ENCODE measurements around the gene FAM184B.

DNA sequence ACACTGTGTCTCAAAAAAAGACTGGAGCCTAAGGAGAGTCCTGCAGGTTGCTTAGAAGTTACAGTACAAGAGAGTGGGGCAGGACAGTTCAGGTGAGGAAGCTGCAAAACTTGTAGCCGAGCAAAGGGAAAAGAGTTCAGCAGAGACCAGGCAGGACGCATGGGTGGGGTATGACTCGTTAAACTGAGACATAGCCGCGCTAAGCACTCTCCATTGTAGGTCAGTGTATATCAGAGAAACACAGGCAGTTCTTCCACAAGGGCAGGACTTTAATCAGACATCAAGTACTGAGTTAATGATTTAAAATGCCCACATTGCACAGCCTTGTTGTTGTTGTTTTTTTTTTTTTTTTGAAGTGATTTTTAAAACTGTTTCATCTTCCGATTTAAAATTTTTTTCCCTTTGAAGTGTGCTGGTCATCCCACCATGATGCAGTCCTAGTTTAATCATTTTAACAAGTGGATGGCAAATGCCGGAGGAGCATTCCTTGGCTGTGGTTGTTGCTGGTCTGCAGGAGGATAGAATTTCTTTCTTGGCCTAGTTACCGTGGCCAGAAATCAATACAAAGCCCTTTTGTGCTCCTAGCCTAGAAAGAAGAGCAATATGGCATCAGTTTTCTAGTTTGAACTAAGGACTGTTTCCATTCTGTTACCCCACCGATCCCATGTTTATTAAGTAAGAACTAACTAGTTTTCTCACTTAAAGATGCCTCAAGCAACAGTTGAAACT is 194.2 kb downstream of the FAM184B start:
- TF ChIP-seq, protein P1, sequence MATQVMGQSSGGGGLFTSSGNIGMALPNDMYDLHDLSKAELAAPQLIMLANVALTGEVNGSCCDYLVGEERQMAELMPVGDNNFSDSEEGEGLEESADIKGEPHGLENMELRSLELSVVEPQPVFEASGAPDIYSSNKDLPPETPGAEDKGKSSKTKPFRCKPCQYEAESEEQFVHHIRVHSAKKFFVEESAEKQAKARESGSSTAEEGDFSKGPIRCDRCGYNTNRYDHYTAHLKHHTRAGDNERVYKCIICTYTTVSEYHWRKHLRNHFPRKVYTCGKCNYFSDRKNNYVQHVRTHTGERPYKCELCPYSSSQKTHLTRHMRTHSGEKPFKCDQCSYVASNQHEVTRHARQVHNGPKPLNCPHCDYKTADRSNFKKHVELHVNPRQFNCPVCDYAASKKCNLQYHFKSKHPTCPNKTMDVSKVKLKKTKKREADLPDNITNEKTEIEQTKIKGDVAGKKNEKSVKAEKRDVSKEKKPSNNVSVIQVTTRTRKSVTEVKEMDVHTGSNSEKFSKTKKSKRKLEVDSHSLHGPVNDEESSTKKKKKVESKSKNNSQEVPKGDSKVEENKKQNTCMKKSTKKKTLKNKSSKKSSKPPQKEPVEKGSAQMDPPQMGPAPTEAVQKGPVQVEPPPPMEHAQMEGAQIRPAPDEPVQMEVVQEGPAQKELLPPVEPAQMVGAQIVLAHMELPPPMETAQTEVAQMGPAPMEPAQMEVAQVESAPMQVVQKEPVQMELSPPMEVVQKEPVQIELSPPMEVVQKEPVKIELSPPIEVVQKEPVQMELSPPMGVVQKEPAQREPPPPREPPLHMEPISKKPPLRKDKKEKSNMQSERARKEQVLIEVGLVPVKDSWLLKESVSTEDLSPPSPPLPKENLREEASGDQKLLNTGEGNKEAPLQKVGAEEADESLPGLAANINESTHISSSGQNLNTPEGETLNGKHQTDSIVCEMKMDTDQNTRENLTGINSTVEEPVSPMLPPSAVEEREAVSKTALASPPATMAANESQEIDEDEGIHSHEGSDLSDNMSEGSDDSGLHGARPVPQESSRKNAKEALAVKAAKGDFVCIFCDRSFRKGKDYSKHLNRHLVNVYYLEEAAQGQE (IDR thresholded peaks at IDR 0.05; ENCODE audit: unreplicated experiment) = no peak
- TF ChIP-seq EZH2phosphoT487 (IDR thresholded peaks at IDR 0.05; ENCODE audit: unreplicated experiment) = no peak
- TF ChIP-seq, protein P2, sequence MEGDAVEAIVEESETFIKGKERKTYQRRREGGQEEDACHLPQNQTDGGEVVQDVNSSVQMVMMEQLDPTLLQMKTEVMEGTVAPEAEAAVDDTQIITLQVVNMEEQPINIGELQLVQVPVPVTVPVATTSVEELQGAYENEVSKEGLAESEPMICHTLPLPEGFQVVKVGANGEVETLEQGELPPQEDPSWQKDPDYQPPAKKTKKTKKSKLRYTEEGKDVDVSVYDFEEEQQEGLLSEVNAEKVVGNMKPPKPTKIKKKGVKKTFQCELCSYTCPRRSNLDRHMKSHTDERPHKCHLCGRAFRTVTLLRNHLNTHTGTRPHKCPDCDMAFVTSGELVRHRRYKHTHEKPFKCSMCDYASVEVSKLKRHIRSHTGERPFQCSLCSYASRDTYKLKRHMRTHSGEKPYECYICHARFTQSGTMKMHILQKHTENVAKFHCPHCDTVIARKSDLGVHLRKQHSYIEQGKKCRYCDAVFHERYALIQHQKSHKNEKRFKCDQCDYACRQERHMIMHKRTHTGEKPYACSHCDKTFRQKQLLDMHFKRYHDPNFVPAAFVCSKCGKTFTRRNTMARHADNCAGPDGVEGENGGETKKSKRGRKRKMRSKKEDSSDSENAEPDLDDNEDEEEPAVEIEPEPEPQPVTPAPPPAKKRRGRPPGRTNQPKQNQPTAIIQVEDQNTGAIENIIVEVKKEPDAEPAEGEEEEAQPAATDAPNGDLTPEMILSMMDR (conservative IDR thresholded peaks at IDR 0.05; ENCODE audit: low read depth in 2 of 2) = no peak
- no peak for TF ChIP-seq POLR2AphosphoS5 (IDR thresholded peaks at IDR 0.05; ENCODE audit: low read depth)
- no peak for TF ChIP-seq EZH2 (IDR thresholded peaks at IDR 0.05; ENCODE audit: low read depth, unreplicated experiment)
- no peak for TF ChIP-seq CREB1 (CRISPR knock-in tag; IDR thresholded peaks at IDR 0.05; ENCODE audit: low read depth)

All from GM23338 (cell line).